ENCODE data around the gene GRIN1.
A peak's percentile ranks its signal among the peaks of the same experiment; 100 is the strongest.

Gene GRIN1

DNA sequence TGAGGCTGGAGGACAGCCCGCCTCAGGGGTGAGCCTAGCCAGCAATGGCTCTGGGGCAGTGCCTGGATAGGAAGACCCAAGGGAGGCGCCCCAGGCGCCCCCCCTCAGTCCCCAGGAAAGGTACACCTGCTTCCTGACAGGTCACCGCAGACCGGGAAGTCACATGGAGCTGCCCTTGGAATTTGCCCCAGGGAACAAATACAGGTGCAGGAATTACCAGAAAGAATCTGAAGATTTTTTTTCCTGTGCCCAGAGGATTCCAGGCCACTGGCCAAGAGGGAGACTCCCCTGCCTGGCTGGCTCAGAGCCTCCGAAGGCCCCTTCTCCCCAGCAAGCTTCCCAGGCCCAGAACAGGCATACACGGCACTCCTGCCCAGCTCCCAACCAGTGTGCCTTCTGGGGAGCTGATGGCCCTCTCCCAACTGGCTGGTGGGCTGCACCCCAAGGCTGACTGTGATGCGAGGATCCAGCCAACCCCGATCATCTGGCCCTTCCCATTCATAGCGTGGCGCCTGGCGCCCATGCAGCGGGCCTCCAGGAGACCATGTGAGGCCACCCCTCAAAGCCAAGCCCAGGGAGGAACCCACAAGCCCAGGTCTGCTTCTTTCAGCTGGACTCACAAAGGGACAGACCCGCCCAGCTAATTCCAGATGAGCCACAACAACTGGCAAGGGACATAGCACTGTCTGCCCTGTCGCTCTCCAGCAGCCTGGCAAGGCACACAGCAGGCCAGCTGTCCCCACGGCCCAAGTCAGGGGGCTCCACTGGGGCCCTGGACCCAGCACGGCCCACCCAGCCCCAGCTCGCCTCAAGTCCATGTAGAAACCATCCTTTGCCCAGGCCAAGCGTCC is 59.3 kb downstream of the GRIN1 start:
- DNase-seq, result peak; percentile 57

DNA sequence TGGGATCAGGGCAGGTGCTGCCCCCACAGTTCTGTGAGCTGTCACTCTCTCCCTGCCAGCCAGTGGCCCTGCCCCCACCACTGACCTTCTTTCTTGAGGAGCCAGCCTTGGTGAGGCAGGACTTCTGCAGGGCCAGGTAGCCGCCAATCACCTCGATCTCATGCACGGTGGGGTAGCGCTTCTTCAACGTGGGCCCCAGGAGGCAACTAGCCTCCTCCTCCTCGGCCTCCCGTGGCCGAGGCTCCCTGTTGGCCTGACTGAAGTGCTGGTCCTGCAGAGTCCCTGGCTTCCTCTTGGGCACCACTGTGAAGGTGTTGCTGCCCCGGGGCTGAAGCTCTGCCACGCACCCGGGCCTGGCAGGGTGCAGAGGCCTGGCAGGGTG is 59.9 kb downstream of the GRIN1 start:
- no peak for DNase-seq

DNA sequence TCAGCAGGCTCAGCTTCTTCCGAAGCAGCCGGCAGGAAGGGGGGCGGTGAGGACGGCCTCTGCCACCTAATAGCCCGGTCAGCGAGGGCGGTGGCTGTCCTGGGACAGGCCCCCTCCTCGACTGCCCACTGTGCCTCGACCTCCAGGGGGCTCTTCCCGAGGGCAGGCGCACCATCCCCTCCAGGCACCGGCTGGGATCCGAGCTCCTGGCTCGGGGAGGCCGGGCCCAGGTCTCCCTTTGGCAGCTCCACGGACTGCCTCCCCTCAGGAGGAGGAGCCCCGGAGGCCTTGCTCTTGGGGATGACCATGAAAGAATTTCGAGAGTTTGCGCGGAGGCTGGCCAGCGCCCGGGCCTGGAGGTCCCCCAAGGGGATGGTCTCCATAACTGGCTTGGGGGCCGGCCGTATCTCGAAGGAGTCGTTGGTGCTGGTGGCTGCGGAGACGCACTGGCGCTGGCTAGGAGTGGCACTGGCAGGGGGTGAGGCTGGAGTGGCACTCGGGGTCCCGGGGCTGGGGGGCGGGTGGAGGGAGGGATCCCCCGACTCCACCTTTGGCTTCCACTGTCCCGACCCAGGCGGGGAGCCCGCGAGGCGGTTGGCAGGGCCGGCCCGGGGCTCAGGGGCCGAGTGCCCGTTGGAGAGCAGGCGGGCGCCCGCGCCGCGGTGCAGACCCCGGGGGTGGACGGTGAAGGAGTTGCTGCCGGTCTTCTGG is 60.6 kb downstream of the GRIN1 start:
- no peak for DNase-seq

DNA sequence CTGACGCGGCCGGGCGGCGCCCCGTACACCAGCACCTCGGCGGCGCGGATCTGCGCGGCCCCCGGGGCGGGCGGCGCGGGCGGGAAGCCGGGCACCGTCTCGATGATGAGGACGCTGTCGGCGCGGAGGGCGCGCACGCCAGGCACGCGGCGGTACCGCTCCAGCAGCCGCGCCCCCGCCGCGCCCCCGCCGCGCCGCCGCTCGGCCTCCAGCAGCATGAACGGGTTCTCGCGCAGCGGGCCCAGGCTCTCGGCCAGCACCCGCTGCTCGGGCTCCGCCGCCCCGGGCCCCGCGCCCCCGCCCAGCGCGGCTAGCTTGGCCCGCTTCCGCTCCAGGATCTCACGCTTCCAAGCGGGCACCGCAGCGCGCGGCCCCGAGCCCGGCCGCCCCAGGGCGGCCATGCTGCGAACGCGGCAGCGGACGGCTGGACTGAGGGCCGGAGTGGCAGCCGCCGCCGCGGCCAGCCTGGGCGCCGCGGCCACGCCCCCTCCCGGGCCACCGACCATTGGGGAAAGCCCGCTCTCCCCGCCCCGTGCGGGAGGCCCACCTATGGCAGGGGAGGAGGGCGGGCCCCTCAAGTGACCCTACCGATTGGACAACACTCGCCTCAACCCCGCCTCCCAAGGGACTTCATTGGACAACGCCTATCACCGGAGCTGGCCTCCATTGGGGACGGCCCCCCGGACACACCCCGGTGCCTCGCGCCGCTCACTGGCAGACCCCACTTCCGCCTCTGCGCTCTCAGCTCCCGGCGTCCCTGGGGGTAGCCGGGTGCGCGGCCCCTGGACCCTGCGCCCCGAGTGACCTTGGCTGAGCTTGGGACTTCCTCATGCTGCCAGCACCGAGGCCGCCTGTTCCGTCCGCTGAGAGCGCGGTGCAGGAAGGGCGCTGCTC is 61.6 kb downstream of the GRIN1 start, which contains the start of gene TPRN:
TPRN (minus strand) TSS at position 431 of the 894 bp plus-strand sequence; CDS start at position 401, 30 bp downstream.
- peak; percentile 99 for DNase-seq

DNA sequence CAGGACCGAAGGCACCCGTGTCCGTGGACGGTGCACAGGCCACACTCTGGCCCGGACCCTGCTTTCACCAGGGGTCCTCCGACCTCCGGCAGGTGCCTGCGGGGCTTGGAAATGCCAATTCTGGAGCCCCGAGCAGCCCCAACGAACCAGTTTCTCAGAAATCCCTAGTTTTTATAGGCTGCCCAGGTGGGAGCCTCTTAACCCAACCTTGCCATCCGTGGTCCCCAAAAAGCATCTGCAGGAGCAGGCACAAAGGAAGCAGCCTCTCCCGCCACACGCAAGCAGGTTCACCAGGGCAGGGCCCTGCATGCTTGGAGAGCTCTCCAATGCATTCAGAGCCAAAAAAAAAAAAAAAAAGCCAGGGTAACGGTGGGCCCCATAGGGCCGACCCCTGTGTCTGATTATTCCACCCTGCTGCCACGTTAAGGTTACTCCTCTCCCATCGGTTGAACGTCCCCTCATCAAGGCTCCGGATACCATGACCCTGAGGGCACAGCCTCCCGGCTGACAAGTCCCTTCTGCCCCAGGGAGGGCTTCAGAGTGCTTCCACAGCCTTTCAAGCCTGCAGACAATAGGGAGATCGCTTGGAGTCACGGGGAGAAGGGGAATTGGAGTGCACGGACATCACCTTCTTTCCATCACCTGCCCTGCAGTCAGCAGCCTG is 62.4 kb downstream of the GRIN1 start:
- DNase-seq, result no peak

DNA sequence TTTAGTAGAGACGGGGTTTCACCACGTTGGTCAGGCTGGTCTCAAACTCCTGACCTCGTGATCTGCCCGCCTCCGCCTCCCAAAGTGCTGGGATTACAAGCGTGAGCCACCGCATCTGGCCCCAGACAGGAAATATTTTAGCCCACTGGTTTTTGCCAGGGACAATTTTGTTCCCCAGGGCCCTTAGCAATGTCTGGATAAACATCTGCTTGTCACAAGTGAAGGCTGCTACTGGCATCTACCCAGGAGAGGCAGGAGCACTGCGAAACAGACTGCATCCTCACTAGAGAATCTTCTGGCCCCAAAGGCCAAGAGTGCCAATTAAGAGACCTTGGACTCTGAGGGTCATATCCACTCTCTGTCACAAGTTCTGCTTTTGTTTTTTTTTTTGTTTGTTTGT is 64.0 kb downstream of the GRIN1 start:
- no peak for DNase-seq

DNA sequence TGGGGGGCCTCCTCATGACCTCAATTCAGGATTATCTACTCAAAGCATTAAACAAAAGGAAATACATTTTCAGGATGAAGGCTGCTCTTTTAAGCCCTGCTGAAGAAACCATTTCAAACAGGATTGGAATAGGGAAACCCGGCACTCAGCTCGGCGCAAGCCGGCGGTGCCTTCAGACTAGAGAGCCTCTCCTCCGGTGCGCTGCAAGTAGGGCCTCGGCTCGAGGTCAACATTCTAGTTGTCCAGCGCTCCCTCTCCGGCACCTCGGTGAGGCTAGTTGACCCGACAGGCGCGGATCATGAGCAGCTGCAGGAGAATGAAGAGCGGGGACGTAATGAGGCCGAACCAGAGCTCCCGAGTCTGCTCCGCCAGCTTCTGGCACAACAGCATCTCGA is 65.8 kb downstream of the GRIN1 start:
- DNase-seq, result no peak

DNA sequence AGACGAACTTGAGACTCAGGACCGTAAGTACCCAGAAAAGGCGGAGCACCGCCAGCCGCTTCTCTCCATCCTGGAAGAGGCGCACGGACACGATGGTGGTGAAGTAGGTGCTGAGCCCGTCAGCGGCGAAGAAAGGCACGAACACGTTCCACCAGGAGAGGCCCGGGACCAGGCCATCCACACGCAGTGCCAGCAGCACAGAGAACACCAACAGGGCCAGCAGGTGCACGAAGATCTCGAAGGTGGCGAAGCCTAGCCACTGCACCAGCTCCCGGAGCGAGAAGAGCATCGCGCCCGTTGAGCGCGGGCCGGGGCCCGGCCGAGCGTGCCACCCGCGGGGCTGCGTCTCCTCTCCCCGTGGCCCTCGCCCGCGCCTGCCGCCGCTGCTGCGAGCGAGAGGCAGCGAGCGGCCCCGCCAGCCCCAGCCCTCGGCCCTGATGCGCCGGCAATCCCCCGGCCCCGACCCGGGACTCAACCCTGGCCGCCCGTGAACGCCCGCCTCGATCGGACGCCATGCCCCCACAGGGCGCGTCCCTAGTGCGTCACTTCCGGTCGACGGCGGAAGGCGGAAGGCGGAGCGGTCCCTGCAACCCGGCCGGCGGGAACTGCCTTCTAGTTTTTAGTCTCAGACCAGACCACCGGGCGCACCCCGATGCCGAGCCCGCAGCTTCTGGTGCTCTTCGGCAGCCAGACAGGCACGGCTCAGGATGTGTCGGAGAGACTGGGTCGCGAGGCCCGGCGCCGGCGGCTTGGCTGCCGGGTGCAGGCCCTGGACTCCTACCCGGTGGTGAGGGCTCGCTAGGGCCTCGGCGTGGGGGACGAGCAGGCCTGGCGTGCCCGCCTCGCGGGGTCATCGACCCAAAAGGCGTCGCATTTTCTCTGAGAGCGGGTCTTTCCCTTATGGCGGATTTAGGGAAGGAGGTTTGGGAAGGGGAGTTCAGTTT is 66.4 kb downstream of the GRIN1 start, which contains the start of the genes NDOR1 and TMEM203:
NDOR1 (plus strand) TSS at position 575 of the 944 bp plus-strand sequence; CDS start at position 653, 78 bp downstream.
TMEM203 (minus strand) TSS at position 523 of the 944 bp plus-strand sequence; CDS start at position 289, 234 bp downstream.
- peak; percentile 88 for DNase-seq

DNA sequence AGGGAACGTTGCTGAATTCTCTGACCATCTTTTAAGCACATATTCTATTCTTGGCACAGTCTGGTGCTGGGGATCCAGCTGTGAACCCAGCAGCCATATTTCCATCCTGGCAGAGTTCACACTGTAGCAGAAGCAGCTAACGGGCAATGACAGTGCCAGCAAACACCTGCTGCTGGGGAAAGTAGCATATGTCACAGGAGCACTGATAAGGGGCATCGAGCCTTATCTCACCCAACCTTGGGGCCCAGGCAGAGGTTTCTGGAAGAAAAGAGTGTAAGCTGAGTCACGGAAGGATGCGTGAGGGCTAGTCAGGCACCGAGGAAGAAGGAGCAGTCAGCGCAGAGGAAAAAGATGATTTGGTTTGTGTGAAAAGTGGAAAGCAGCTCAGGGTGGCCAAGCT is 67.6 kb downstream of the GRIN1 start:
- no peak for DNase-seq

DNA sequence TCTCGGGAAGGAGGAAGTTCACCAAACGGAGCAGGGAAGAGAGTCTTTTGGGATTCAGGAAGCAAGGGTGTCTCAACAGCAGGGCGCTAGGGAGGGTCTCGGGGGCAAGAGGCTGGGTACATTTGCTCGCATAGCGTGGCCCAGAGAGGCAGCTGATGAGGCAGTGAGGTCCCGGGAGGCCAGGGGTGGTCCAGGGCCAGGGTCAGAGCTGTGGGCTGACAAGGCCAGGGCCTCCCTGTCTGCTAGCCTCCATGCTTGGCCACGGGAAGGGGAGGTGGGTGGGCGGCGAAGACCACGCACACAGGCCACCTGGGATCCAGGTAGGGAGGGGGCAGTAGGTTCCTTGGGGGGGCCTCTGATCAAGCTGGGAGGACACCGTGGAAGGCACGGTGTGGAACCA is 72.6 kb downstream of the GRIN1 start:
- DNase-seq, result no peak

DNA sequence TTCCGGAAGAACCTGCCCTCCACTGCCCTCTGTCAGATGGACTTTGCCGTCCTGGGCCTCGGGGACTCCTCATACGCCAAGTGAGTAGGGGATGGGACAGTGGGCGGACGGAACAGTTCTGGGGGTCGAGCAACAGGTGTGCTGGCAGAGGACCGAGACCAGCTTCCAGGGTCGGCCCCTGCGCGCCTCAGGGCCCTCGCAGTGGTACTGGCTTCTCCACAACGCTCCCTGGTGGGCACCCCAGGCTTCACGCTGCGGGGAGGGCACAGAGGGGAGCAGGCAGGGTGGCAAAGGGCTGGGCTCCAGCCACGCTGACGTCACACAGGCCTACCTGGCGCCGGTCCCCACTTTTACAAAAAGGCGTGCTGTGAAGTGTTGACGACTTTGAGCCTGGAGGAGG is 73.6 kb downstream of the GRIN1 start:
- DNase-seq, result no peak

DNA sequence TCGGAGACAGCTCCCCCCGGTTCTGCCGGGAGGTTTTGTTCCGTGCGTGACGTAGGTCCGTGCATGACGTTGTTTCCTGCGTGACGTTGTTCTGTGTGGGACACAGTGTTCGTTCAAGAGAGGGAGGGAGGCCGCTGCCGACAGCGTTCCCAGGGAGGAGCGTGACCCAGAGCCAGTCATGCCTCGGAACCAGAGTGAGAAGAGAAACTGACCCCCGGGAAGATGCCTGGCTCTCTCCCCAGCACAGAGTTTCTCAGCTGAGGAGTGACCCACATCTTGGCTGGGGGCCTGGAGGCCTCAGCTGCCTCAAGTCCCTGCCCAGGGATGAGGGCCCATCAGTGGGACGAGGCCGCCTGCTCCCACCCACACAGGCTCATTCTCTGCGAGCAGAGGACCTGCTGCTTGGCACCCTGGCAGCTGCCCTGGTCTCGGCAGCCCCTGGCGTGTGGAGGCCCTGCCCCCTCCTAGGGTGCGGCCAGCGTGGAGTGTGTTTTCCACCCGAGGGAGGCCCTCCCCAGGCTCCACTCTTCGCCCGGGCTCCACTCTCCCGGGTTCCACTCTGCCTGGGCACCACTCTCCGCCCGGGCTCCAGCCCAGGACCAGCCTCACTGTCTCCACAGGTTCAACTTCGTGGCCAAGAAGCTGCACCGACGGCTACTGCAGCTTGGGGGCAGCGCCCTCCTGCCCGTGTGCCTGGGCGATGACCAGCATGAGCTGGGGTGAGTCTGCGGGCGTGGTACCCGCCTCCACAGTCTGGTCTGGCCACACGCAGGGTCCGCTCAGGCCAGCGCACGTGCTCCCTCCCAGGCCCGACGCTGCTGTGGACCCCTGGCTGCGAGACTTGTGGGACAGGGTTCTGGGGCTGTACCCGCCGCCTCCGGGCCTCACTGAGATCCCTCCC is 74.5 kb downstream of the GRIN1 start:
- no peak for DNase-seq

DNA sequence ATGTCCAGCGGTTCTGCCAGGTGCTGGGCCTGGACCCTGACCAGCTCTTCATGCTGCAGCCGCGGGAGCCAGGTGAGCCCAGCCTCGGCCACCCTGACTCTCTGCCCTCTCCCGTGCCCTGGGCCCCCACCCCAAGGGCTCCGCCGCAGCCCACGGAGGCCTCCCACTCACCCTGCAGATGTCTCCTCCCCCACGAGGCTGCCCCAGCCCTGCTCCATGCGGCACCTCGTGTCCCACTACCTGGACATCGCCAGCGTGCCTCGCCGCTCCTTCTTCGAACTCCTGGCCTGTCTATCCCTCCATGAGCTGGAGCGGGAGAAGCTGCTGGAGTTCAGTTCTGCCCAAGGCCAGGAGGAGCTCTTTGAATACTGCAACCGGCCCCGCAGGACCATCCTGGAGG is 75.7 kb downstream of the GRIN1 start:
- DNase-seq, result no peak

DNA sequence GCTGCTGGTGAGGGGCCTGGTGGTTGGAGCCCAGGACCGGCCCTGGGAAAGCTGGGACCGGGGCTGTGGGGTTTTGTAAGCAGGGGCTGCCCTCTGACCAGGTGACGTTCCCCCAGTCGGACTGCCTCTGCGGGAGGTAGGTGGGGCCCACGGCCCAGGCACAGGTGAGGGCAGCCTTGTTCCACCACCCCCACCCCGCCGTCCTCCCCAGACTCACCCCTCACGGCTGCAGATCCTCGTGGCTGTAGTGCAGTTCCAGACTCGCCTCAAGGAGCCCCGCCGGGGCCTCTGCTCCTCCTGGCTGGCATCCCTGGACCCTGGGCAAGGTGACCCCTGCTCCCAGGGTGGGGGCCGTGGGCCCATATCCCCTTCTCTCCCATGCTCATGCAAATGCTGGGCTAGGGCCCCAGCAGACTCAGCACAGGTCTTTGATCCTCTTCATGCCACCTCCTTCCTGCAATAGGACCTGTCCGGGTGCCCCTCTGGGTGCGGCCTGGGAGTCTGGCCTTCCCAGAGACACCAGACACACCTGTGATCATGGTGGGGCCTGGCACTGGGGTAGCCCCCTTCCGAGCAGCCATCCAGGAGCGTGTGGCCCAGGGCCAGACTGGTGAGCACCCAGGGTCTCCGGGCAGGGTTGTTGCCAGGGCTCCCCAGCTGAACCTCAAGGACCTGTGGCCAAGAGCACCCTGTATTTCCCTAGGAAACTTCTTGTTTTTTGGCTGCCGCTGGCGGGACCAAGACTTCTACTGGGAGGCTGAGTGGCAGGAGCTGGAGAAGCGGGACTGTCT is 76.4 kb downstream of the GRIN1 start:
- DNase-seq, result no peak

DNA sequence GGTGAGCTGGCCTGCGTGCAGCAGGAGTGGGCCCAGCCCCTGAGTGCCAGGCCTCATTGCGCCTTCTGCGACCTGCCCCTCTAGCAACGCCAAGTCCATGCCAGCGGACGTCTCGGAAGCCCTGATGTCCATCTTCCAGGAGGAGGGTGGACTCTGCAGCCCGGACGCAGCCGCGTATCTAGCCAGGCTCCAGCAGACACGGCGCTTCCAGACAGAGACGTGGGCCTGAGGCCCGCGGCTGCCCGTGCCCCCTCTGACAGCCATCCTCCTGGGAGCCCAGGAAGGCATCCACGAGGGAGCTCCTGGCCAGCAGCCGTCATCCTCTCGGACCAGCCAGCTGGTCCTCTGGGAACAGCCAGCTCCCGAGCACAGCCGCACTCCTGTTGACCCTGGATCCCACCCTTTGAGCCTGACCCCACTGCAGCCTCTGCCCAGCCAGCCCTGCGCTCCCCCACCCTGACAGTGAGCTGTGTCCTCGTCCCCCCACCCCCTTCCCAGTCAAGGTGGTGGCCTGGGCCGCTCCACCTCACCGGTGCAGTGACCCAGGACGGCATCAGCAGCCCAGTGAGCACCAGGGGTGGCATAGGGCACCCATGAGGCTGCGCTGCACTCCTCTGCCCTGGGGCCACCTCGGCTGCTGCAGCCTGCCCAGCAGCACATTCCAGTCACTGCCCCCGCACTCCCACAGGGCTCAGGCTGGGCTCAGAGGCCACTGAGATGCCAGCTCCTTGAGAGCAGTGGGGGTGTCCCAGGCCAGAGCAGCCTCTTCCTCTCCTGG is 77.4 kb downstream of the GRIN1 start:
- no peak for DNase-seq

DNA sequence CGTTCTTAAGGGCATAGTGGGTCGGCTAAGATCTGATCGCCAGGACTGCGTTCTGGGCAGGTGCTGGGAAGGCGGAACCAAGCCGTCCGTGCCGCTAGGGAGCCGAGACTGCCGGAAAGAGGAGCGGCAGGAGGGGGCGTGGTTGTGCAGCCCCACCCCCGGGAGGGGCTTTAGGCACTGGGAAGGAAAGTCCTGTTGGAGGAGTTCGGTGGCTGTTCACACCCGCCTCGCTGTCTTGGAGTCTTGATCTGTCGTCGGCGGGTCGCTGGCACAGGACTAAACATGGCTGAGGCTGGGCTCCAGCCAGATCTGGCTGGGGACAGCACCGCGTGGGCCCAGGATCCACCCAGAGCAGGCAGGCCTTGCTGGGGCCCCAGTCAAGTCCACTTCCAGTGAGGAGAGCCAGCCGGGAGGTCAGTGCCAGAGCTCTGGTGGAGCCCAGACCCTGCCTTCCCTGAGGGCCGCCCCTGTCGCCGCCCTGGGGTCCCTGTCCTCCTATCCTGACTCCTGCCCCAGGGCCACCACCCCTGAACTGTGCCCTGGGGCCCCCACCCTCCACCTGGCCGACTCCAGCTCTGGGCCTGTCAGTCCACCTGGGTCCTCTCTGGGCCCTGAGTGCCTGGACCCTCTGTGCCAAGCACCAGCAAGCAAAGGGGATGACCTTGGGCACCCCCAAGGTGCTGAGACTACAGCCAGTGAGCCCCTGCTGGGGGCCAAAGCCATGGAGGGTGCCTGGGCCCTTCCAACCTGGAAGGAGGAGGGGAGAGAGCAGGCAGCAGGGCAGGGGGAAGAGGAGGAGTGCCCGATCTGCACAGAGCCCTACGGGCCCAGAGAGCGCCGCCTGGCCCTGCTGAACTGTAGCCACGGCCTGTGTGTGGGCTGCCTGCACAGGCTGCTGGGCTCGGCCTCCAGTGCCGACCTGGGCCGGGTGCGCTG is 78.6 kb downstream of the GRIN1 start:
- DNase-seq, result peak; percentile 83

DNA sequence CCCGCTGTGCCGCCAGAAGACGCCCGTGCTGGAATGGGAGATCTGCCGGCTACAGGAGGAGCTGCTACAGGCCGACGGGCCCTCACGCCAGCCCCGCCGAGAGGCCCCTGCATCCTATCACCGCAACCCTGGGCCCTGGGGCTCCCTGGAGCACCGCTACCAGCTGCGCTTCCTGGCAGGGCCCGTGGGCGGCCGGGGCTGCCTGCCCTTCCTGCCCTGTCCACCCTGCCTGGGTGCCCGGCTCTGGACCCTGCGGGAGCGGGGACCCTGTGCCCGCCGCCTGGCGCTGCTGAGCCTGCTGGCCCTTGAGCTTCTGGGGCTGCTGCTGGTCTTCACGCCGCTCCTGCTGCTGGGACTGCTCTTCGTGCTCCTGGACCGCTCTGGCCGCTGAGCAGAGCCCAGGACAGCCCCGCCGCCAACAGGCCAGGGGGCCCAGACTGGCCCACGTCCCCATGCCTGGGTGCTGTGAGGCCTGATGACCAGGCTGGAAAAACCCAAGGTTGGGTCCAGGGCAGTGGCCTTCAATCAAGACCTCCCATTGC is 79.3 kb downstream of the GRIN1 start:
- no peak for DNase-seq

All from NCI-H2029 (cell line).